ENCODE data around the gene STXBP1.
"Not testable (repeated sequence)": the region's sequence is repeated elsewhere in the genome, so short reads cannot be mapped to it uniquely, and the experiment has no call there.

The STXBP1 gene

GRCh38 chr9:127611899-127612790 lies at the start of gene STXBP1:
TSS of gene STXBP1 (plus strand) at chr9:127612277. CDS start at chr9:127612404, 127 bp downstream.
- peak; percentile 97 for DNase-seq (ENCODE audit: low spot score)

- DNase-seq (ENCODE audit: low spot score), result no peak
These were observed 49.7 kb upstream of the STXBP1 start for GRCh38 chr9:127562279-127562796.

DNA sequence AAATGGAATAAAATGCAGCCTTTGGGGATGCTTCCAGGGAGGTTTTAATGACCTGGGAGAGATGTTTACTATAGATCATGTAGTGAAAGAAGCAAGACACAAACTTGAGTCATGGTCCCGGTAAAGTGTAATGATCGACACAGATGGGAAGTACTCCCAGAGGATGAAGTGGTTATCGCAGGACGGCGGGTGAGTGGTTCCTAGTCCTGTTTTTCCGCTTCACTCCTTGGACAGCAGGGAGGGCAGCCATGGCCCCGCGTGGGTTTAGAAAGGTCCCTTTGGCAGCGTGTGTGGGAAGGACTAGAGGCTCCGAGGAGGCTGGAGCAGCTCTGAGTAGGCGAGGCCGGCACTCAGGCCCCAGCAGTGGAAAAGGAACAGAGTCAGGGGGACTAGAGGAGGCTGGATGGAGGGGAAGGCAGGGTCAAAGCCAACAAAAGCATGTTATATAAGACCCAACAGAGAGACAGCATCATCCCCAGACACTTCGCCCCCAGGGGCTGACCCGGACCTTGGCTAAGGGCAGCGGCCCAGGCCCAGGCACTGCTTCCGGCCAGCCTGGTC lies 49.2 kb upstream of the STXBP1 start:
- no peak for DNase-seq (ENCODE audit: low spot score)

DNA sequence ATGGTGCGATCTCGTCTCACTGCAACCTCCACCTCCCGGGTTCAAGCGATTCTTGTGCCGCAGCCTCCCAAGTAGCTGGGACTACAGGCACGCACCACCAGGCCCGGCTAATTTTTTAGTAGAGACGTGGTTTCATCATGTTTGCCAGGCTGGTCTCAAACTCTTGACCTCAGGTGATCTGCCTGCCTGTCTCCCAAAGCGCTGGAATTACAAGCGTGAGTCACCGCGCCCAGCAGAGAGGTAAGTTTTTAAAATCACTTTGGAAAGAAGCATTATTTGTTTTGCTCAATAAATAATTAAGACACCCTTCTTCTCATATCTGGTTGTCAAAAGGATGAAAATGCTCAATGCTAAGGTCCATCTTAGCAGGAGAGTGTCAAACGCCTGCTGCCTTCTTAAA lies 48.5 kb upstream of the STXBP1 start:
- DNase-seq (ENCODE audit: low spot score), result no peak

DNA sequence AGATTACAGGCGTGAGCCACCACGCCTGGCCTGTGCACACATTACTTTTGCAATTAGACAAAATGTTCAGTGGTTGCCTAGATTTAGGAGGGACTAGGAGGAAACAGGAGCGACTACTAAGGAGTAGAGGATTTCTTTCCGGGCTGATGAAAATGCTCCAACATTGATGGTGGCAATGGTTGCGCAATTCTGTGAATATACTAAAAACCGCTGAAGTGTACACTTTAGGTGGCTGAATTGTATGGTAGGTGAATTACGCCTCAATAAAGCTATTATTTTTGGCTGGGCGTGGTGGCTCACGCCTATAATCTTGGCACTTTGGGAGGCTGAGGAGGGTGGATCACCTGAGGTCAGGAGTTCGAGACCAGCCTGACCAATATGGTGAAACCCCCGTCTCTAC lies 46.8 kb upstream of the STXBP1 start:
- no peak for DNase-seq (ENCODE audit: low spot score)

GRCh38 chr9:127566351-127567001 lies 45.6 kb upstream of the STXBP1 start:
- DNase-seq (ENCODE audit: low spot score), result no peak

DNA sequence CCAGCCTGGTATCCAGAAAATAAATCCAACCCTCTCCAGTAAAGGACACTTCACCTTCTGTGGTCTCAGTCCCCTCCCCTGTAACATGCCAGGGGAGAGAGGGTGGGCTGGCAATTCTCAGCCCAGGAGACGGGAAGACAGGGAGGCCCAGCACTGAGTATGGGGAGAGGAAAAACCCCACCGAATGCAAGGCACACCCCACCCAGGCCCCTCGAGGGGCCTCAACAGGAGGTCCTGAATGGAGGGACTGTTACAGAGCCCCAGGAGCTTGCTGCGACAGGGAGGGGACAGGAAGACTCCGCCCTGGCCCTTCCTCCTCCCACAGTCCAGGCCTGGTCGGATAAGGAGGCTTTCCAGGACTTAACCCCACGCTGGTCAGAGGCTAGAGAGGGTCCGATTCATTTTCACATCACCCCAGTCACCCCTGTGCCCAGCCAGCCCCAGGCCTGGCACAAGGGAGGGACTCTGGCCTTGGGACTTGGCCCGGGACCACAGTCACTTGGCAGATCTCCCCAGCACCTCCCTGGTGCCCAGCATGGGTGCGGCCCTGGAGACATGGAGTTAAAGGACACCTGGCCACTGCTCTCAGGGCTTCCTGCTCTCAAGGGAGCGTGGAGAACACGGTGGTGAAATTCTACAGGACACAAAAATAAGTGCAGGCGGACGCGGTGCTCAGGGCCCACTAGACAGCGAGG lies 44.9 kb upstream of the STXBP1 start:
- DNase-seq (ENCODE audit: low spot score), result peak; percentile 56

DNA sequence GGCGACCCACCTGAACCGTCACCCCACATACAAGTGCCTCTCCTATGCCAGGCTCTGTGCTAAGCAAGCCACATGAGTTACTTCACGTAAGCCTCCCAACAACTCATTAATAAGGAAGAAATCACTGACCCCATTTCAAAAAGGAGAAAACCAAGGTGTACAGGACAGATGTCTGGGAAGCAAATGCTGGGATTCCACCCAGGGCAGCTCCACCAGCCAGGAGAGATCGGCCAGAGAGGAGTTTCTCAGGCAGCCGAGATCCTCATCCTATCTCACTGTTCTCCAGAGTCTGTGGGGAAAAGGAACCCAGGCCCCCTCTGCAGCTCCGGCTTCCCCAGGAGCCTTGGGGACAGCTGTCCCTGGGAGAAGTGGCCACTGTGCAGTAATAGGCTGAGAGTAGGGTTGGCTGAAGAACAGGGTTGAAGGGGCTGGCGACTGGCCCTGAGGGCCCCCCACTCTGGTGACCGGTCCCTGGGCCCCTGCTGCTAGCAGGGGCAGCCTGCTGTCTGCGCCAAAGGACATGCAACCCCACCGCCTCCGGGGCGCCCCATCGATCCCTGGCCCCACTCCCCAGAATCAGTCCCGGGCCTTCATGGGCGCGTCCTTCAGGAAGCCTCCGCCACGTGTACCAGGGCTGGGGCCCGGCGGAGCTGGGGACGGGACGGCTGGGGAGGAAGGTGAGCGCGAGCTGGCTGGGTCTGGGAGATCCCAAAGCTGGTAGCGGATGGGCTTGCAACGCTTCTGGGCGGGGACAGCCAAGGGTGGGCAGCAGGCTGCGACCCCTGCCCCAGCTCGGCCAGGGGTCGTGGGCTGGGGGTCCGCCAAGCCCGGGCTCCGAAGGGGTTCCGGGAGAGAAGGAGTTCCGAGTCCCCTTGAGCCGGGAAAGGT lies 44.1 kb upstream of the STXBP1 start:
- no peak for DNase-seq (ENCODE audit: low spot score)

DNA sequence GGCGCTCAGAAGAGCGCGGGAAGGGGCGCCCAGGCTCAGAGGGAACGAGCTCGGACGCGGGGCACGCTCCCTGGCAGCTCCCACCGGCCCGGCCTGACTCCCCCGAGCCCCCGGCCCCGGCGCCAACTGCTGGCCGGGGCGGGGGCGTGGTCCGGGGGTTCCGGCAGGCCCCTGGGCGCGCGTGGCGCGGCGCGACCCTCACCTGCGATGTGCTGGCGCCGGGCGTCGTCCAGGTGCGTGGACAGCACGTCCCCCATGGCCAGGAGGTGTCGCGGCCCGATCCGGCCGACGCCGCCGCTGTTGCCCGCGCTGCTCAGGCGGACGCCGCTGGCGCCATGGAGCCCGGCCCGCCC lies 43.5 kb upstream of the STXBP1 start:
- DNase-seq (ENCODE audit: low spot score), result no peak

DNA sequence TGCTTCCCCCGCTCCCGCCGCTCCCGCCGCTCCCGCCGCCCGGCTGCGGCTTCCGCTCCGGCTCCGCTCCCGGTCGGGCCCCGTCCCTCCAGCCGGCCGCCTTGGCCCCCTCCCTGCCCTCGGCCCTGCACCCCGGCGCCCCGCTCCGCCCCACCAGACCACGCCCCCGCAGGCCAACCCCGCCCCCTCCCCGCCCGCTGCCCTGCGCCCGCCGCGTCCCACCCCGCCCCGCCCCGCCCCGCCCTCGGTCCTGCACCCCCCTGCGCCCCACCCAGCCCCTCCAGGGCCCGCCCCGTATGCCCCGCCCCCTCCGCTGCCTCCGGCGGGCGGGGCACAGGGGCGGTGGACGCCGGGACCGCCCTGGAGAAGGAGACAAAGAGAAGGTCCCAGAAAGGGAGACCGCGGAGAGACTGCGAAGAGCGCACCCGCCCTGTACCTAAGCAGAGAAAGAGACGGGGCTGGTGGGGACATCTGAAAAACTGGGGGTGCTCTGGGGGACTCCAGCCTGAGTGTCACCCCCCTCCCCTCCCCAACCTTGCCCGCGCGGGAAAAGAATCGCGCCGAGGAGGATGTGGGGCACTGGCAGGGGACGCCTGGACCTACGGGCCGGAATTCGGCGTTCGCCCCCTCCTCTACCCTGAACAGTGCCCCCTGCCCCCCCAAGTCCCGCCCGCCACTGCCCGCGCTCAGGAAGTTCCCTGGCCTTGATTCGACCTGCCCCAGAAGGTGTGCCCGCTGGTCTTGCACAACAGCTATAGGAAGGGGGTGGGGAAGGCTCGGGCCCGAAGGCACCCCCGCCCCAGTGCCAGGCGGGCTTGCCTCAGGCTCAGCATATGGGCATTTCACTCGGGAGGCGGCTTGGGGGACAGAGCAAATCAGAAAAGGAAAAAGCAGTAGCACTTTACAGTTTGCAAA lies 42.8 kb upstream of the STXBP1 start:
- DNase-seq (ENCODE audit: low spot score), result peak; percentile 97

DNA sequence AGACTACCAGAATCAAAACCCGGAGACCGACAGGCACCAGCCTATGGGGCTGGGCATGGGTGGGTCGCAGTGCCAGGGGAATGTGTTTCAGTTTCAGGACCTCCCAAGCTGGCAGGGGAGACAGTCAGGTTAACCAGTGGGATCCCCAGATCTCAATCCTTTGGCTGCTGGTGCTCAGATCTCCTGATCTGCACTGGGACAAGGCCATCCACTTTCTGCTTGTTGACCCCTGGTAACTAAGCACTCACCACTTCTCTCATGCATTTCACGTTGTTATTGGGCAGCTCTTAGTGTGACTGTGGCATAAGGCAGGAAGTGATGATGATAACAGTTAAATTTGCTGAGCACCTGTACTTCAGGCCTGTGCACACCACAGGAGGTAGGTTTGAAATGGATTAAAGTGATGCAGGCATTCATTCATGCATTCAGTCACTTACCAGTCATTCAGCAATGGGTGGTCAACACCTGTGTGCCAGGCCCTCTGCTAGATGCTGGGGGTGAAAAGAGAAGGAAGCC lies 42.1 kb upstream of the STXBP1 start:
- DNase-seq (ENCODE audit: low spot score), result no peak

DNA sequence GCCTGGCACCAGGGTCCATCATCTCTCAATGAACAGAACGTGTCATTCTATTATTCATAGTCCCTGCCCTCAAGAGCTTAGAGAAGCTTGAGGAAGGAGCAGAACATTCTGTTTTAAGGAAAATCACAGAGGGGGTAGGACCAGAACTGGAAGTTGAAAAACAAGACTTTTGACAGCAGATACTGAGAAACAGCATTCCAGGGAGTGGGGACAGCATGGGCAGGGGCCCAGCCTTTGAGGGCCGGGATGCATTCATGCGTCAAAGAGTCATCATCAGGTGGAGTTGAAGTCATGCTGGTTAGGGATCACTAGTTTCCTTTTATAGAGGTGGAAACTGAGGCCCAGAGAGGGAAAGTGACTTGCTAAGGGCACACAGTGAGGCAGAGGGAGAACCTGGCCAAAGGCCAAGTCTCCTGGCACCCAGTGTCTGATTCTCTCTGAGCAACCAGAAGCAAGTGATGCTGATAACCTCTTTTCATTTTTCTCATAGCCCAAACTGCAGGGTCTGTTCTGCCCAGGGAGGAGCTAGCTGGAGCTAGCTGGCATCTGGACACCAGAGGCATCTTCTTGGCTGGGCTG lies 41.5 kb upstream of the STXBP1 start:
- no peak for DNase-seq (ENCODE audit: low spot score)

GRCh38 chr9:127571971-127572370 lies 40.1 kb upstream of the STXBP1 start:
- DNase-seq (ENCODE audit: low spot score), result no peak

DNA sequence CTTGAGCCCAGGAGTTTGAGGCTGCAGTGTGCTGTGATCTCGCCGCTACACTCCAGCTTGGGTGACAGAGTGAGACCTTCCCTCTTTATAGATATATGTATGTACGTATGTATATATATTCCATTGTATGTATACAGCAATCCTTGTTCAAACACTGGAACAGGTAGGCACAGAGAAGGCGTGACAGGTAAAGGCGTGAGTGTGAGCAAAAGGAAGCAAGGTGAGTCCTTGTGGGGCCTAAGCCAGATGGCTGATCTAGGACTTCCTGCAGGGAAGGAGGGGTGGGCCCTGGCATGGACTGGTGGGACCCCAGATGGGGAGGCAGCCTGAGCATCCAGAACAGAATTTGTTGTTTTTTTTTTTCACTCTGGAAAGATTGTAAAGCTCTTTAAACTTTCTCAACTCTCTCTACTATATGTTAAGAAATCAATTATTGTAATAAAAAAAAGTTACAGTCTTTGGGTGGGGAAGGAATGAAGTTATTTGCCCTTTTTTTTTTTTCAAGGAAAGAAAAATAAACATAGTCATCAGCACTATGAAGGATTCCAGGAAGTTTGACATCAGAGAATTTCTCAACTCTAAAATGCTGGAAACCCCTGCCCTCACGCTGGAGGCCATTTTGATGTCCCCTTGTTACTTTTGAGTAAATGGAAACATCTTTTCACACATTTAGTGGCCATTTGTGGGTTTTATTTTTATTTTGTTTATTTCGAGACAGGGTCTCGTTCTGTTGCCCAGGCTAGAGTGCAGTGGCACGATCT lies 38.9 kb upstream of the STXBP1 start:
- DNase-seq (ENCODE audit: low spot score), result peak; percentile 58

- peak; percentile 37 for DNase-seq (ENCODE audit: low spot score)
These were observed 37.7 kb upstream of the STXBP1 start for GRCh38 chr9:127574072-127574993.

GRCh38 chr9:127575875-127576778 lies 36.0 kb upstream of the STXBP1 start:
- no peak for DNase-seq (ENCODE audit: low spot score)

DNA sequence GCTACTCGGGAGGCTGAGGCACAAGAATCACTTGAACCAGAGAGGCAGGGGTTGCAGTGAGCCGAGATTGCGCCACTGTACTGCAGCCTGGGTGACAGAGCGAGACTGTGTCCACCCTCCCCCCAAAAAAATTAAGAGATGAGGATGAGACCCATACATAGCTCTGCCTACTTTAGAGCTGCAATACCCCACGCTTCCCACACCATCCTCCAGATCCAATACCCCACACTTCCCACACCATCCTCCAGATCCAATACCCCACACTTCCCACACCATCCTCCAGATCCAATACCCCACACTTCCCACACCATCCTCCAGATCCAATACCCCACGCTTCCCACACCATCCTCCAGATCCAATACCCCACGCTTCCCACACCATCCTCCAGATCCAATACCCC lies 34.9 kb upstream of the STXBP1 start:
- not testable (repeated sequence) for DNase-seq (ENCODE audit: low spot score)
